Sigmoid colon (tissue), 7 donors: ENCODE measurements around the gene THOC7. TPM values are rescaled to one million over a fixed set of nuclear protein-coding genes. Genes with fewer than 3 reads are reported as not detected.

Source experiments
- DNase-seq: peaks from one replicate; pipeline ENCODE4 v3.0.0-alpha.2; 2019
- H3K27ac ChIP-seq, 4 donors: fragments of 200-600 bp; sonication (generic); one replicate each; pipeline ENCODE4 v1.5.1; 2016 to 2019; ENCODE audit warnings: mild to moderate bottlenecking in 1 of 4
- H3K27me3 ChIP-seq, 3 donors: fragments of 200-600 bp; sonication (generic); one replicate each; pipeline ENCODE4 v1.5.1; 2019; ENCODE audit warnings: mild to moderate bottlenecking in 1 of 3
- H3K36me3 ChIP-seq, 4 donors: fragments of 200-600 bp; sonication (generic); one replicate each; pipeline ENCODE4 v1.5.1; 2016 to 2019
- H3K4me1 ChIP-seq, 4 donors: fragments of 200-600 bp; sonication (generic); one replicate each; pipeline ENCODE4 v1.5.1; 2017 to 2019
- H3K4me3 ChIP-seq, 4 donors: fragments of 200-600 bp; sonication (generic); one replicate each; pipeline ENCODE4 v1.5.1; 2017 to 2019; ENCODE audit warnings: mild to moderate bottlenecking in 2 of 4, moderate library complexity in 1 of 4
- H3K9me3 ChIP-seq, 4 donors: fragments of 200-600 bp in 3 of 4; sonication (generic) in 3 of 4; one replicate each; pipeline versions ENCODE4 v1.5.1 to v1.6.1; 2013 to 2019
- CTCF ChIP-seq, 4 experiments: fragments of 450-650 bp in 3 of 4; fragments of 200-600 bp in 1 of 4; IDR thresholded peaks; one replicate each; pipeline ENCODE4 v1.5.1; 2016 to 2019; ENCODE audit warnings: antibody characterized with exemption in 4 of 4, mild to moderate bottlenecking in 3 of 4, moderate library complexity in 2 of 4
- EP300 ChIP-seq, 4 donors: sonication (generic); formaldehyde crosslinking; IDR thresholded peaks; one replicate each; pipeline ENCODE4 v1.6.1; 2017; ENCODE audit warnings: antibody characterized with exemption in 4 of 4
- POLR2A ChIP-seq, 2 donors: fragments of 450-650 bp; IDR thresholded peaks; one replicate each; pipeline ENCODE4 v1.6.1; 2016; ENCODE audit warnings: antibody characterized with exemption in 2 of 2, mild to moderate bottlenecking in 2 of 2, moderate library complexity in 2 of 2
- POLR2AphosphoS5 ChIP-seq, 4 donors: sonication (generic); formaldehyde crosslinking; IDR thresholded peaks; one replicate each; pipeline ENCODE4 v1.6.1; 2017; ENCODE audit warnings: antibody characterized with exemption in 4 of 4
- WGBS, 2 donors: extraction: QIAGEN DNeasy Blood & Tissue Kit; methylation state at CpG; one replicate each; pipeline ENCODE4 v1.1.7; 2013; 5-methylcytosine and 5-hydroxymethylcytosine counted together
- intact Hi-C: fragments of 100-400 bp; cut with DNase I; formaldehyde crosslinking; loops from one replicate; pipeline ENCODE4 v1.15.1; 2023
- polyA plus RNA-seq, 3 donors: library from polyadenylated mRNA; stranded (reverse); fragments of 200-250 nt; gene quantifications; one replicate each; pipeline ENCODE4 v1.2.3, GENCODE V29; 2013
- total RNA-seq, 4 donors: library from RNA; depleted of rRNA; stranded (reverse); fragments of >200 nt; gene quantifications; one replicate each; pipeline ENCODE4 v1.1.0, GENCODE V29; 2016
- donor health status: healthy with polysubstance abuse.
- donor health status: Bipolar disorder and iron deficiency.
- donor health status: healthy.

Gene THOC7
- total and polyA plus RNA-seq, 7 donors = 59.7 to 129 (median 110) TPM

GRCh38 chr3:63857311-63857710, 6.3 kb downstream of the THOC7 start:
- no peak for TF ChIP-seq EP300 (IDR thresholded peaks at IDR 0.05)
- no peak for TF ChIP-seq POLR2AphosphoS5 (IDR thresholded peaks at IDR 0.05)
- TF ChIP-seq CTCF (IDR thresholded peaks at IDR 0.05) = no peak
- TF ChIP-seq POLR2A (IDR thresholded peaks at IDR 0.05) = no peak
- Histone ChIP-seq H3K36me3 (no peaks in the 10 kb centered on the region), H3K9me3 (no peaks in the 10 kb centered on the region), H3K27ac (no peak overlapping the region), H3K4me1 (peaks cover 0 to 23% (median 14%) of the 10 kb centered on the region in 4 donors), H3K27me3 (no peaks in the 10 kb centered on the region), H3K4me3 (no peak overlapping the region)
- intact Hi-C loops = no loop called here
- 95 to 98% methylated on average over 2 of the region's 2 CpGs for WGBS, 2 donors
- no peak for DNase-seq

DNA sequence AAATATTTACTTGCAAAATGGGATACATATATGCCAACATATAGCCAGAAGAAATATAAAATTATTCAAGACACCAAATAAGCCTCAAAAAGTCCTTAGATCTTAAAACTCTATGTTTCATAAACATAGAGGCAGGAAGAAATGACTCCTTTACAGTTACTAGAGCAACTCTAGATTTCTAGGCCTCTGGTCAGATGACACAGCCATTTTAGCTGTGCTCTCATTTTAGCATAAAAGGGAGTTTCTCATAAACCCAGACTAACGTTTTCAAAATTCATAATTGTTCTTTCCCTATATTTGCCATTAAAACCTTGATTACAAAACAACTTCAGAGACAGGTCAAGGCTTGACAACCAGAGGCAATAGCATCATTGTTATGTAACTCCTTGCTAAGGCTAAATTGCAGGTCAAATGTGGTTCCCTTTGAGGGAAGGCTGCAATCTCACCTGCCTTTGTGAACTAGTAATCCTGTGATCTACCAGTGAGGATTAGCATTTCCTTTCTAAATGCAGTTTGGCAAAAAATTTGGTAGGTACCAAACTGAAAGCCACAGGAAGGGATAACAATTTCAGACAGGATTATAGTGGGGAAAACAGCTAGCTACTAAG, 8.2 kb downstream of the THOC7 start:
- intact Hi-C loops = no loop called here
- WGBS, 2 donors = 46 to 56% methylated on average over 1 of the region's 1 CpG
- no peak for DNase-seq
- no peaks in the 10 kb centered on the region for H3K36me3 ChIP-seq
- no peaks in the 10 kb centered on the region for H3K9me3 ChIP-seq
- TF ChIP-seq CTCF (IDR thresholded peaks at IDR 0.05) = no peak
- TF ChIP-seq EP300 (IDR thresholded peaks at IDR 0.05) = no peak
- no peak for TF ChIP-seq POLR2A (IDR thresholded peaks at IDR 0.05)
- H3K4me1 ChIP-seq = peaks cover 0 to 19% (median 8%) of the 10 kb centered on the region in 4 donors
- no peaks in the 10 kb centered on the region for H3K27me3 ChIP-seq
- no peak overlapping the region for H3K4me3 ChIP-seq
- H3K27ac ChIP-seq = peak overlapping the region in 1 of 4 donors; percentile 46

GRCh38 chr3:63853106-63853505, 10.5 kb downstream of the THOC7 start:
- Histone ChIP-seq H3K36me3 (no peaks in the 10 kb centered on the region), H3K9me3 (no peaks in the 10 kb centered on the region), H3K27me3 (no peaks in the 10 kb centered on the region), H3K4me3 (no peak overlapping the region), H3K4me1 (peaks cover 0 to 10% (median 2%) of the 10 kb centered on the region in 4 donors), H3K27ac (no peak overlapping the region)
- WGBS, 2 donors = 88 to 90% methylated on average over 4 of the region's 4 CpGs
- no peak for DNase-seq
- no peak for TF ChIP-seq POLR2AphosphoS5 (IDR thresholded peaks at IDR 0.05)
- TF ChIP-seq EP300 (IDR thresholded peaks at IDR 0.05) = no peak
- TF ChIP-seq CTCF (IDR thresholded peaks at IDR 0.05) = no peak
- TF ChIP-seq POLR2A (IDR thresholded peaks at IDR 0.05) = no peak
- intact Hi-C loops = no loop called here

DNA sequence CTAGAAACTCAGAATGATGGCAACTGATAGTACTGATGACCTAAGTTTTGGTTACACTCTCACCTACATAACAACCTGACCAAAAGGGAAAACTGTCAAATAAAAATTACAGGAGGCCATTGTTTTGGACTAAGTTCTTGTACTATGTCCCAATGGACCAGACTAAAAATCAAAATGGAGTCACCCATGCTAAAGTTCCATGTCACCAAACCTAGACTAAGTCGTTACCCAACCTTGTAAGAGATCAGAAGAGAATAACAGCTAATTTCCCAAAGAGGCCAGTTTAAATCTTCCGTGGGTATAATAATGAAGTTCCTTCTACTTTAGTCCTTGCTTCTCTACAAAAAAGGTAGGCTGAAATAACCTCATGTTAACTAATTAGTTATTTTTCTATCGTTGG, 12.3 kb downstream of the THOC7 start:
- 97 to 98% methylated on average over 3 of the region's 3 CpGs for WGBS, 2 donors
- Histone ChIP-seq H3K27me3 (no peaks in the 10 kb centered on the region), H3K36me3 (no peaks in the 10 kb centered on the region), H3K4me3 (no peak overlapping the region), H3K27ac (no peak overlapping the region), H3K4me1 (peaks cover 0 to 5% (median 0%) of the 10 kb centered on the region in 4 donors), H3K9me3 (no peaks in the 10 kb centered on the region)
- TF ChIP-seq EP300 (IDR thresholded peaks at IDR 0.05) (no peak), POLR2A (IDR thresholded peaks at IDR 0.05) (no peak), POLR2AphosphoS5 (IDR thresholded peaks at IDR 0.05) (no peak), CTCF (IDR thresholded peaks at IDR 0.05) (no peak)
- intact Hi-C loops = no loop called here
- DNase-seq = no peak

DNA sequence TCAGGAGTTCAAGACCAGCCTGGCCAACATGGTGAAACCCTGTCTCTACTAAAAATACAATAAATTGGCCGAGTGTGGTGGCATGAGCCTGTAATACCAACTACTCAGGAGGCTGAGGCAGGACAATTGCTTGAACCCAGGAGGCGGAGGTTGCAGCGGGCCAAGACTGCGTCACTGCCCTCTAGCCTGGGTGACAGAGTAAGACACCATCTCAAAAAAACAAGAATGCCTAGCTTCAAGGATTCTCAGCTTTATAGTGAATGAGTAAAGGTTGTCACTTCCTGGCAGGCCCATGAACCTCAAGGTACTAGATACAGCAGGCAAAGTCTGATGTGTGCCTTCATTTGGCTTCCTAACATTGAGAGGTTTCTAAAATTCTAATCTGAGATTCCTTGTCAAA, 14.4 kb downstream of the THOC7 start:
- 97 to 98% methylated on average over 4 of the region's 4 CpGs for WGBS, 2 donors

More for the DNA sequence above, 14.4 kb downstream of the THOC7 start:
- intact Hi-C loops = no loop called here
- H3K36me3 ChIP-seq = no peaks in the 10 kb centered on the region
- no peaks in the 10 kb centered on the region for H3K27me3 ChIP-seq
- no peak overlapping the region for H3K27ac ChIP-seq
- no peak overlapping the region for H3K4me3 ChIP-seq
- H3K9me3 ChIP-seq = no peaks in the 10 kb centered on the region
- H3K4me1 ChIP-seq = peaks cover 0 to 7% (median 0%) of the 10 kb centered on the region in 4 donors
- no peak for TF ChIP-seq POLR2AphosphoS5 (IDR thresholded peaks at IDR 0.05)
- no peak for TF ChIP-seq EP300 (IDR thresholded peaks at IDR 0.05)
- no peak for TF ChIP-seq POLR2A (IDR thresholded peaks at IDR 0.05)
- TF ChIP-seq CTCF (IDR thresholded peaks at IDR 0.05) = no peak
- DNase-seq = no peak
